CD4-positive, alpha-beta T cell treated with Interferon alpha-2 for 1 hour (primary cell): ENCODE measurements around the gene MAP3K1.
"Not testable (repeated sequence)": the region's sequence is repeated elsewhere in the genome, so short reads cannot be mapped to it uniquely, and the experiment has no call there.

Experiments
- DNase-seq, 2 donors: peaks; one replicate each; pipeline ENCODE4 v3.0.0-alpha.2; 2020 to 2022

The MAP3K1 gene

GRCh38 chr5:56814963-56815657 is at the start of gene MAP3K1:
Gene MAP3K1, plus strand, starts transcription at chr5:56815549. Its CDS starts 25 bp downstream, at chr5:56815574.
- DNase-seq = peak; percentile 77 to 86

GRCh38 chr5:56766926-56767325 is 48.4 kb upstream of the MAP3K1 start:
- no peak for DNase-seq

GRCh38 chr5:56769875-56770604 is 45.3 kb upstream of the MAP3K1 start:
- no peak for DNase-seq

GRCh38 chr5:56772767-56773166 is 42.6 kb upstream of the MAP3K1 start:
- DNase-seq = no peak

GRCh38 chr5:56774957-56775356 is 40.4 kb upstream of the MAP3K1 start:
- no peak for DNase-seq

GRCh38 chr5:56776212-56776846 is 39.0 kb upstream of the MAP3K1 start:
- not testable (repeated sequence) for DNase-seq

GRCh38 chr5:56783261-56783660 is 32.1 kb upstream of the MAP3K1 start:
- no peak for DNase-seq

GRCh38 chr5:56786346-56786745 is 29.0 kb upstream of the MAP3K1 start:
- DNase-seq = no peak

GRCh38 chr5:56791396-56791795 is 24.0 kb upstream of the MAP3K1 start:
- no peak for DNase-seq

- DNase-seq = no peak
Measured at GRCh38 chr5:56798521-56798920, 16.8 kb upstream of the MAP3K1 start.

- no peak for DNase-seq
Measured at GRCh38 chr5:56800186-56800585, 15.2 kb upstream of the MAP3K1 start.

- DNase-seq = no peak
Measured at GRCh38 chr5:56801256-56801655, 14.1 kb upstream of the MAP3K1 start.

- DNase-seq = no peak
Measured at GRCh38 chr5:56802205-56802604, 13.1 kb upstream of the MAP3K1 start.

GRCh38 chr5:56803025-56803424 is 12.3 kb upstream of the MAP3K1 start:
- no peak for DNase-seq

- DNase-seq = no peak
Measured at GRCh38 chr5:56803894-56804293, 11.5 kb upstream of the MAP3K1 start.

- no peak for DNase-seq
Measured at GRCh38 chr5:56807679-56808078, 7.7 kb upstream of the MAP3K1 start.

- DNase-seq = no peak
Measured at GRCh38 chr5:56808211-56808610, 7.1 kb upstream of the MAP3K1 start.

GRCh38 chr5:56810826-56811225 is 4.5 kb upstream of the MAP3K1 start:
- DNase-seq = no peak

GRCh38 chr5:56812110-56812509 is 3.2 kb upstream of the MAP3K1 start:
- no peak for DNase-seq

GRCh38 chr5:56813302-56813701 is 2.0 kb upstream of the MAP3K1 start:
- no peak for DNase-seq

GRCh38 chr5:56814361-56814962 is 887 bp upstream of the MAP3K1 start:
- peak in 1 of 2 donors; percentile 37 for DNase-seq

GRCh38 chr5:56815658-56816545 is 553 bp downstream of the MAP3K1 start:
- DNase-seq = peak in 1 of 2 donors; percentile 44
